SK-N-SH treated with all-trans-retinoic acid at 6 μM for 48 hours (cell line): ENCODE results near the gene RABGAP1.

Experiments used
- ARNTL ChIP-seq: fragments of 450-650 bp; formaldehyde crosslinking; IDR thresholded peaks from 2 replicates; pipeline ENCODE4 v1.5.0; 2020; ENCODE audit warnings: low read depth, mild to moderate bottlenecking, moderate library complexity, borderline replicate concordance
- CREB5 ChIP-seq: fragments of 250-450 bp; sonication (Bioruptor Pico); IDR thresholded peaks from 2 replicates; pipeline ENCODE4 v1.5.1; 2020; ENCODE audit warnings: low read depth, mild to moderate bottlenecking, moderate library complexity
- ISL1 ChIP-seq: fragments of 250-450 bp; sonication (Bioruptor Pico); IDR thresholded peaks from 2 replicates; pipeline ENCODE4 v2.1.2; 2022; ENCODE audit warnings: mild to moderate bottlenecking, moderate library complexity
- OSR1 ChIP-seq: fragments of 250-450 bp; sonication (Bioruptor Pico); IDR thresholded peaks from 2 replicates; pipeline ENCODE4 v1.8.0; 2022; ENCODE audit warnings: moderate library complexity, mild to moderate bottlenecking, inconsistent platforms
- PATZ1 ChIP-seq: fragments of 250-450 bp; sonication (Bioruptor Pico); IDR thresholded peaks from 2 replicates; pipeline ENCODE4 v1.8.0; 2020; ENCODE audit warnings: mild to moderate bottlenecking, moderate library complexity, borderline replicate concordance
- RARB ChIP-seq: fragments of 250-450 bp; sonication (Bioruptor Pico); IDR thresholded peaks from 2 replicates; pipeline ENCODE4 v1.8.0; 2021; ENCODE audit warnings: mild to moderate bottlenecking, moderate library complexity
- SNAI2 ChIP-seq: fragments of 250-450 bp; sonication (Bioruptor Pico); IDR thresholded peaks from 2 replicates; pipeline ENCODE4 v1.5.0; 2020; ENCODE audit warnings: mild to moderate bottlenecking, moderate library complexity
- TOX ChIP-seq: fragments of 250-450 bp; sonication (Bioruptor Pico); IDR thresholded peaks from 2 replicates; pipeline ENCODE4 v1.8.0; 2021; ENCODE audit warnings: mild to moderate bottlenecking, moderate library complexity, borderline replicate concordance
- TSHZ2 ChIP-seq: fragments of 250-450 bp; sonication (Bioruptor Pico); IDR thresholded peaks from 2 replicates; pipeline ENCODE4 v1.5.0; 2020; ENCODE audit warnings: mild to moderate bottlenecking, moderate library complexity
- ZC3H10 ChIP-seq: fragments of 250-450 bp; sonication (Bioruptor Pico); IDR thresholded peaks from 2 replicates; pipeline ENCODE4 v1.5.1; 2021; ENCODE audit warnings: mild to moderate bottlenecking, moderate library complexity
- ZFP3 ChIP-seq: fragments of 250-450 bp; sonication (Bioruptor Pico); IDR thresholded peaks from 2 replicates; pipeline ENCODE4 v1.5.0; 2020; ENCODE audit warnings: mild to moderate bottlenecking, moderate library complexity
- ZNF70 ChIP-seq: fragments of 450-650 bp; formaldehyde crosslinking; IDR thresholded peaks from 2 replicates; pipeline ENCODE4 v1.5.0; 2020; ENCODE audit warnings: mild to moderate bottlenecking, moderate library complexity

- TF ChIP-seq SNAI2 (CRISPR knock-in tag), result no peak
- no peak for TF ChIP-seq PATZ1 (CRISPR knock-in tag)
- TF ChIP-seq ISL1 (CRISPR knock-in tag), result no peak
- TF ChIP-seq ZC3H10 (CRISPR knock-in tag), result no peak
- TF ChIP-seq RARB (CRISPR knock-in tag), result no peak
- no peak for TF ChIP-seq ZFP3 (CRISPR knock-in tag)
- no peak for TF ChIP-seq ZNF70 (CRISPR knock-in tag)
- TF ChIP-seq TSHZ2 (CRISPR knock-in tag), result no peak
- no peak for TF ChIP-seq OSR1 (CRISPR knock-in tag)
- TF ChIP-seq ARNTL (CRISPR knock-in tag), result no peak
- TF ChIP-seq CREB5 (CRISPR knock-in tag), result no peak
- TF ChIP-seq TOX (CRISPR knock-in tag), result no peak
Measured at GRCh38 chr9:122948313-122948712, 7.5 kb downstream of the RABGAP1 start.
